Activated CD8-positive, alpha-beta memory T cell treated with anti-CD3 and anti-CD28 coated beads, Interleukin-2, amount 50 U/mL, for 48 hours (primary cell): Measurements from ENCODE around the gene ADORA1.

Experiments used
- DNase-seq: peaks from one replicate; pipeline ENCODE4 v3.0.0-alpha.2; 2020

The ADORA1 gene

GRCh38 chr1:203196371-203196770, 68.8 kb downstream of the ADORA1 start:
- no peak for DNase-seq

- DNase-seq: no peak
Measured at GRCh38 chr1:203197625-203198024, 70.1 kb downstream of the ADORA1 start.

GRCh38 chr1:203199002-203199401, 71.5 kb downstream of the ADORA1 start:
- no peak for DNase-seq

GRCh38 chr1:203199481-203199815, 71.9 kb downstream of the ADORA1 start:
- DNase-seq: no peak

GRCh38 chr1:203199816-203200571, 72.5 kb downstream of the ADORA1 start:
- DNase-seq: no peak

GRCh38 chr1:203200916-203201315, 73.4 kb downstream of the ADORA1 start:
- no peak for DNase-seq

- no peak for DNase-seq
Measured at GRCh38 chr1:203201516-203202205, 74.1 kb downstream of the ADORA1 start.

GRCh38 chr1:203202431-203203245, 75.1 kb downstream of the ADORA1 start:
- DNase-seq: no peak

- DNase-seq: no peak
Measured at GRCh38 chr1:203204756-203205155, 77.2 kb downstream of the ADORA1 start.

- DNase-seq: no peak
Measured at GRCh38 chr1:203206129-203206687, 78.7 kb downstream of the ADORA1 start.

- no peak for DNase-seq
Measured at GRCh38 chr1:203207751-203208150, 80.2 kb downstream of the ADORA1 start.

GRCh38 chr1:203208181-203208580, 80.7 kb downstream of the ADORA1 start:
- DNase-seq: no peak

- no peak for DNase-seq
Measured at GRCh38 chr1:203210350-203210749, 82.8 kb downstream of the ADORA1 start.

GRCh38 chr1:203210988-203211387, 83.5 kb downstream of the ADORA1 start:
- no peak for DNase-seq

- no peak for DNase-seq
Measured at GRCh38 chr1:203211812-203212211, 84.3 kb downstream of the ADORA1 start.

- DNase-seq: no peak
Measured at GRCh38 chr1:203213126-203213525, 85.6 kb downstream of the ADORA1 start.

- DNase-seq: no peak
Measured at GRCh38 chr1:203214871-203215270, 87.3 kb downstream of the ADORA1 start.

- no peak for DNase-seq
Measured at GRCh38 chr1:203215573-203215972, 88.0 kb downstream of the ADORA1 start.

- peak; percentile 67 for DNase-seq
Measured at GRCh38 chr1:203216274-203217138, 89.0 kb downstream of the ADORA1 start.
